IPS-NIHi7 (cell line): ENCODE data around the gene TBC1D5.

Experiments
- DNase-seq: peaks from one replicate; pipeline ENCODE4 v3.0.0; 2012; ENCODE audit warnings: mixed read lengths; ENCODE audit errors: extremely low spot score

TBC1D5 gene

DNA sequence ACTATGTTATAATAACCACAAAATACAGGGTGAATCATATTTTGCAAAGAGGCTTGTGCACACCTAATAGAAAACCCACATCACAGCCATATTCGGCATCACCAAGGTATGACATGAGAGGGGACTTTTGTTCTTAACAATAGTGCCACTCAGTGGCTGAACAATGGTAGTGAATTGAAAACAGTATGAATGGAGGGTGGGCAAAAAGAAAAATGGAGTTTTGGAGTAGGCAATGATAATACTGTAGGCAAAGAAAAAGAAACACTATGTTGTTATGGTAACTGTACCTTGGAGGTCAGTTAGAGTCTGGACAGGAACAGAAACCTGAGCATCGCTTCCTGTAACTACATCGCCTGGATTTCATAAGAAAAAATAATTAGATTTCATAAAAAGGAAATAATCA, 509.0 kb downstream of the TBC1D5 start:
- DNase-seq: peak; percentile 45

GRCh38 chr3:17232442-17232841, 510.0 kb downstream of the TBC1D5 start:
- no peak for DNase-seq

- DNase-seq: no peak
These were observed 510.7 kb downstream of the TBC1D5 start for GRCh38 chr3:17231537-17232261.

DNA sequence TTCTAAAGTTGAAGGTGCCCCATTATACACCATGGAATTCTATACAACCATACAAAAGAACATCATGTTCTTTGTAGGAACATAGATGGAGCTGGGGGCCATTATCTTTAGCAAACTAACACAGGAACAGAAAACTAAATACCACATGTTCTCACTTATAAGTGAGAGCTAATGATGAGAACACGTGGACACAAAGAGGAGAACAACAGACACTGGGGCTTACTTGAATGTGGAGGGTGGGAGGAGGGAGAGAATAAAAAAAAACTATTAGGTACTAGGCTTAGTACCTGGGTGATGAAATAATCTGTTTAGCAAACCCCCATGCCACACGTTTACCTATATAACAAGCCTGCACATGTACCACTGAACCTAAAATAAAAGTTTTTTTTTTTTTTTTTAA, 515.0 kb downstream of the TBC1D5 start:
- DNase-seq: no peak

- DNase-seq: no peak
These were observed 520.9 kb downstream of the TBC1D5 start for GRCh38 chr3:17221529-17221928.

GRCh38 chr3:17219593-17219992, 522.8 kb downstream of the TBC1D5 start:
- no peak for DNase-seq

DNA sequence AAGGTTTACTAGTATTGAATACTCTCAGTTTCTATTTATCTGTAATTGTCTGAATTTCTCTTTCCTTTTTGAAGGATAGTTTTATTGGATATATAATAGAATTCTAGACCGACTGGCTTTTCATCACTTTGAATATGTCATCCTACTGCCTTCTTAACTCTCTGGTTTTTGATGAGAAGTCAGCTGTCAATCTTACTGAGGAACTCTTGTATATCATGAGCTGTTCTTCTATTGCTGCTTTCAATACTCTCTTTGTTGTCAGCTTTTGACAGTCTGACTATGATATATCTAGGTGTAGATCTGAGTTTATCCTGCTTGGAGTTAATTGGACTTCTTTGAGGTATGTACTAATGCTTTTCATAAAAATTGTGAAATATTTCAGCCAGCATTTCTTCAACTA, 523.8 kb downstream of the TBC1D5 start:
- DNase-seq: no peak

DNA sequence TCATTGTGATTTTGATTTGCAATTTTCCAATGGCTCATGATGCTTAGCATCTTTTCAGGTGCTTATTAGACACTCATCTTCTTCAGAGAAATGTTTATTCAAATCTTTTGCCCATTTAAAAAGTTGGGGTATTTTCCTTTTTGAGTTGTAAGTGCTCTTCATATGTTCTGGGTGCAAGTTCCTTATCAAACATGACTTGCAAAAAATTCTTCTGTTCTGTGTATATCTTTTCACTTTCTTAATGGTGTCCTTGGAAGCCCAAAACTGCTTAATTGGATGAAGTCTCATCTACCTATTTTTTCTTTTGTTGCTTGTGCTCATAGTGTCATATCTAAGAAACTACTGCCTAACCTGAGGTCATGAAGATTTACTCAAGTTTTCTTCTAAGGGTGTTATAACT, 524.8 kb downstream of the TBC1D5 start:
- no peak for DNase-seq

- DNase-seq: no peak
These were observed 529.3 kb downstream of the TBC1D5 start for GRCh38 chr3:17213102-17213501.

DNA sequence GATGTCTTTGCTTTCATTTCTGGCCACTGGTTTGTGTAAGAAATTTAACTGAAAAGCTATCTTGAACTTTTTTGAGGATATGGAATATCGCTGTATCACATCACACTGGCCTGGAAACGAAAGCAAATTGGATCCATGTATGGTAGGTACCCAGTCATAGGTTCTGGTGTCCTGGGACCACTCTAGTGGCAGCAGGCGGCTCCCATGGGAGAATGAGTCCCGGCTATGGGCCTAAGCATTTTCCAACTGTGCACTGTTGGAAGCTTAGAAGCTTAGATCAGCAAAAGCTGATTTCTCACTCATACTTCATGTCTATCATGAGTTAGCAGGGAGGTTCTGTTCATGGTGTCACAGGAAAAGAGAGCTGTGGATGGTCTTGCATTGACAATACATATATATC, 534.5 kb downstream of the TBC1D5 start:
- DNase-seq: no peak

- no peak for DNase-seq
These were observed 535.4 kb downstream of the TBC1D5 start for GRCh38 chr3:17207019-17207418.

GRCh38 chr3:17204049-17204650, 538.3 kb downstream of the TBC1D5 start:
- DNase-seq: no peak

DNA sequence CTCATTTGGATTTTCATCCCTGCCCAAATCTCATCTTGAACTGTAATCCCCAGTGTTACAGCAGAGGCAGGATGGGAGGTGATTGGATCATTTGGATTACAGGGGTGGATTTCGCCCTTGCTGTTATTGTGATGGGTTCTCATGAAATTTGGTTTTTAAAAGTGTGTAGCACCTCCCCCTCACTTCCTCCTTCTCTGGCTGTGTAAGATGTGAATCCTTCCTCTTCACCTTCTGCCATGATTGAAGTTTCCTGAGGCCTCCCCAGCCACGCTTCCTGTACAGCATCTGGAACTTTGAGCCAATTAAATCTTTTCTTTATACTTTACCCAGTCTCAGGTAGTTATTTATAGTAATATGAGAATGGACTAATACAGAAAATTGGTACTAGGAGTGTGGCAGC, 540.9 kb downstream of the TBC1D5 start:
- no peak for DNase-seq

GRCh38 chr3:17195856-17196604, 546.4 kb downstream of the TBC1D5 start:
- no peak for DNase-seq

- no peak for DNase-seq
These were observed 547.2 kb downstream of the TBC1D5 start for GRCh38 chr3:17195192-17195611.

DNA sequence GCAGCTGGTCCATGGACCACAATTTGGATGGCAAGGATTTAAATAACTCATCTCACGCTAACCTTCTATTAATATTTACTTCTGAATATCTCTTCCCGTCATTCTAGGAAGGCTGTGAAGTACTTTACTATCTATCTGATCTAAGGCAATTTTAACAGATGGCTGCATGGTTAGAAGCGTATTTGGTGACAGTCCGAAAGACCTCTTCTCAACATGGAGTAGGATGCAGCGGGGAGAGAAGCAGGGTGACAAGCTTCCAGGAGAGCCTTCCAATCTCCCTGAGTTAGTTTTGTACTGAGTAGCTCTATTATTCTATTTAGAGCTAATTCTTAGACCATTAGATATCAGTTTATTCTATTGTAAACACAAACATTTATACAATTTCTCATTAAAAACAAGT, 548.3 kb downstream of the TBC1D5 start:
- DNase-seq: no peak

GRCh38 chr3:17192995-17193394, 549.4 kb downstream of the TBC1D5 start:
- DNase-seq: no peak

DNA sequence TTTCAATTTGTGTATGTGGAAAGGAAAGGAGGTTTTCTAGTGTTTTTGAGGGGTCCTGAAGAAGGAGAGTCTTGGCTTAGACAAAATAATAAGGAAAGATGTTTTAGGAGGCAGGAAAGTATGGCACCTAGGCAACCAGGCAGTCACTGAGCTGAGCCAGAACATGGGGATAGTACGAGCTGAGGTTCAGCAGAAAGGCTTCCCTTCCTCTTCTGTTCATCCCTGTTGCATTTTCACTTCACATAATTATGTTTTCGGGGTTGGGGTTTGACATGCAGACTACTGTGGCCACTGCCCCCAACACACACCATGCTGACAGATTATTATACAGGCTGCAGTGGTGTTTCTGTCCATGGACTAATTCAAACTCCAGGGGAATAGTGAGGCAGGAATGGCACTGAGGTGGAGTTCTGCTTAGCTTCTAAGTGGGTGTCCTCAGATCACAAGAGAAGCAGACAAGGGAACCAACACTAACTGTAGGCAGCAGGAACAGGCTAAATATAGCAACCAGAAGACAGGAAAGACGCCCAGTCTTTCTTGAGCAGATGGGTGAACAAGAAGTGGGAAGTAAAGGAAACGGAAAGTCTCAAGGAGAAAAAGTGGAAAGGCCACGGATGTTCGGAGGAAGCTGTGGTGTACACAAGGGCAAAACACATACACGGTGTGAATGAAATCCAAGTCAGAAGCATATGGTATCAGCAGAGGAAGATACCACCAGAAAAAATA, 551.9 kb downstream of the TBC1D5 start:
- DNase-seq: no peak

DNA sequence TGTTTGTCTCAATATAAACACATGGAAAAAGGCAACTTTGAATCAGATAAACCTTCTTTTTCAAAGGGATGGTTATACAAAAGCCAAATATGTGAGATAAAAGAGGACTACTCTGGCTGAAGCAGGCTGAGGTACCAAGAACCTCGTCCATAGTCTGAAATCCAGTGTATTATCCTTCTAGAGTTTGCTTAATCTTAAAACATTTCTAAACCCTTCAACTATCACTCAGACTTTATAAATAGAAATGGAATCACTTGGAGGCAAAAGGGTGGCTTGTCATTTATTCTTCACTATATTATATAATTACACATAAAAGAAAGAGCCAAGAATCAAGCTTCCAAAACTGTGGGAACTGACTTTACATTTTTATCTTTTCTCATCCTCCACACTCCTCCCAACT, 554.1 kb downstream of the TBC1D5 start:
- DNase-seq: no peak

DNA sequence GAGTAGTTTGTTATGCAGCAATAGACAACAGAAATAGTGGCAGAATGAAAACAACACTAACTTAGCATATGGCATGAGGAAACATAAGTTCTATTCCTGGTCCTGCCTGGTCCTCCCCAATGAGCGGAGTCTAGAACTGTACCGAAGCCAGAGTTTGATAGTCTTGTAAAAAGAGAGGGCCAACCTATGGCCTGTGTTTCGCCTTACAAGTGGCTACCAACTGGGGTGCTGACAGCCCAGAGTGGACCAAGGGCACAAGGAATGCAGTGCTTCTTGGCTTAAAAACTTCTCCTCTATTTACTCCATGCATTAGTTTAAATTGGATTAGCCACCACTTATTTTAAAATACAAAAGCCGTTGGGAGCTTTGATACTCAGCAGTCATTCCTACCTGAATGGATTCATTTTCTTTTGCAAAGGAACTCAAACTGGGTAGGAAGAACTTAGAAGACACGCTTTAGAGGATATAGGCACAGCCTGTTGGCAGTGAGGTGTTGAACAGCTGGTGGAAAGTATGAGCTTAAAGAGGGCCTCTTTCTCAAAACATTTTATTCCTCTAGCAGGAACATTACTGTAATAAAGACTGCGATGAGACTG, 554.7 kb downstream of the TBC1D5 start:
- DNase-seq: no peak

GRCh38 chr3:17183951-17184550, 558.4 kb downstream of the TBC1D5 start:
- DNase-seq: no peak
